HEK293T (cell line): ENCODE measurements around the gene CDHR5.

Experiments used
- CTCF ChIA-PET: fragments of 350-600 bp; formaldehyde crosslinking; extraction: SDS; loops from one replicate; lab custom pipeline; 2021; ENCODE audit warnings: antibody characterized with exemption, inconsistent platforms; lab: Yijun Ruan, JAX
- POLR2A ChIA-PET: fragments of 350-600 bp; formaldehyde crosslinking; extraction: SDS; loops from one replicate; lab custom pipeline; 2020; ENCODE audit warnings: antibody characterized with exemption, inconsistent platforms; lab: Yijun Ruan, JAX
- DNase-seq: peaks from one replicate; pipeline ENCODE4 v3.0.0; 2012; ENCODE audit warnings: mixed read lengths; ENCODE audit errors: extremely low spot score
- ARNT ChIP-seq: fragments of 450-650 bp; IDR thresholded peaks from 2 replicates; pipeline ENCODE4 v1.6.1; 2017; ENCODE audit warnings: mild to moderate bottlenecking
- BHLHE40 ChIP-seq: fragments of 450-650 bp; IDR thresholded peaks from 2 replicates; pipeline ENCODE4 v1.6.1; 2016; ENCODE audit warnings: mild to moderate bottlenecking, moderate library complexity, borderline replicate concordance
- CTBP1 ChIP-seq: fragments of 450-650 bp; IDR thresholded peaks from 2 replicates; pipeline ENCODE4 v1.6.1; 2016; ENCODE audit warnings: borderline replicate concordance
- ELF4 ChIP-seq: fragments of 450-650 bp; IDR thresholded peaks from 2 replicates; pipeline ENCODE4 v1.6.1; 2017; ENCODE audit warnings: antibody characterized with exemption
- FOXA1 ChIP-seq: fragments of 450-650 bp; IDR thresholded peaks from 2 replicates; pipeline ENCODE4 v1.6.1; 2016; ENCODE audit warnings: mild to moderate bottlenecking
- FOXK2 ChIP-seq: fragments of 450-650 bp; IDR thresholded peaks from 2 replicates; pipeline ENCODE4 v1.6.1; 2016; ENCODE audit warnings: mild to moderate bottlenecking
- FOXM1 ChIP-seq: fragments of 450-650 bp; IDR thresholded peaks from 2 replicates; pipeline ENCODE4 v1.6.1; 2017; ENCODE audit warnings: mild to moderate bottlenecking, borderline replicate concordance
- HDGF ChIP-seq: fragments of 450-650 bp; IDR thresholded peaks from 2 replicates; pipeline ENCODE4 v1.6.1; 2017; ENCODE audit warnings: antibody characterized with exemption, borderline replicate concordance
- L3MBTL2 ChIP-seq: fragments of 450-650 bp; conservative IDR thresholded peaks from 2 replicates; pipeline ENCODE4 v1.6.1; 2016; ENCODE audit warnings: mild to moderate bottlenecking
- LEF1 ChIP-seq: fragments of 450-650 bp; IDR thresholded peaks from 2 replicates; pipeline ENCODE4 v1.6.1; 2017; ENCODE audit warnings: mild to moderate bottlenecking, borderline replicate concordance
- NFRKB ChIP-seq: fragments of 450-650 bp; IDR thresholded peaks from 2 replicates; pipeline ENCODE4 v1.6.1; 2016; ENCODE audit warnings: mild to moderate bottlenecking, moderate library complexity
- PKNOX1 ChIP-seq: fragments of 450-650 bp; IDR thresholded peaks from 2 replicates; pipeline ENCODE4 v1.6.1; 2016
- SP1 ChIP-seq: fragments of 450-650 bp; IDR thresholded peaks from 2 replicates; pipeline ENCODE4 v1.6.1; 2017
- SUZ12 ChIP-seq: fragments of 450-650 bp; IDR thresholded peaks from 2 replicates; pipeline ENCODE4 v1.6.1; 2016; ENCODE audit warnings: mild to moderate bottlenecking
- TARDBP ChIP-seq: fragments of 450-650 bp; IDR thresholded peaks from 2 replicates; pipeline ENCODE4 v1.6.1; 2016
- ZNF384 ChIP-seq: fragments of 450-650 bp; IDR thresholded peaks from 2 replicates; pipeline ENCODE4 v1.6.1; 2016

Gene CDHR5

DNA sequence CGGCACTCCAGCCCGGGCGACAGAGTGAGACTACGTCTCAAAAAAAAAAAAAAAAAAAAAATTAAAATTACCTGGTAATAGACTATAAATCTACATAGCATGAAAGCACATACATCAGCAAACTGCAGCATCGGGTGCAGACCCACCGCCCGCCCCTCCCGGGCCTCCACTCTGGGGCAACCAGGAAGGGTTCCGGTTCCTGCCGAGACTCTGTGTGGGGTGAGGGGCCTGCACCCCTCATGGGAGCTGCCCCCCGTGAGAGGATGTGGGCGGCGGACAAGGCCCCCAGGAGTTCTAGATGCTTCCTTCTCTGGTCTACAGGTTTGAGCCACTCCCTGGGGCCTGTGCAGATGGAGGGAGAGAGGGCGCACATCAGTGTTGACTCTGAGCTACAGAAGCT lies 21.5 kb upstream of the CDHR5 start:
- ChIA-PET POLR2A (no interaction called here), CTCF (interaction anchor here (0.7 kb wide), 1 partner anchor 92 kb away, joined by 4 read pairs; no protein-coding TSS in a partner anchor)
- TF ChIP-seq FOXM1 (no peak), SP1 (no peak), BHLHE40 (no peak), CTBP1 (no peak), LEF1 (no peak), L3MBTL2 (no peak), NFRKB (no peak), FOXK2 (no peak), TARDBP (no peak)
- no peak for DNase-seq

DNA sequence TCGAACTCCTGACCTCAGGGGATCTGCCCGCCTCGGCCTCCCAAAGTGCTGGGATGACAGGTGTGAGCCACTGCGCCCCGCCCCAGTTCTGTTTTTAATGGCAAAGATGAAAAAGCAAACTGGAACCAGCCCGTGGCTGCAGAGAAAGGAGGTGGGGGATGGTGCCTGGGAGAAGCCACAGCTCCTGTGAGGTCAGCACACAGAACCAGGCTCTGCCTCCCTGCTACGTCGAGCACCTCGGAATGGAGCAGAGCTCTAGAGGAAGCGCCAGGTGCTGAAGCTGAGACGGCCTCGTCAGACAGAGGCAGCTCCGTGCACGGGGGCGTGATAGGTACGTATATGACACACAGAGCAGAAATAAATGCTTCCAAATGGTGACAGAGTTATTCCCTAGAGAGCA lies 20.8 kb upstream of the CDHR5 start:
- CTCF ChIA-PET: interaction anchor here (0.7 kb wide), 1 partner anchor 91 kb away, joined by 4 read pairs; no protein-coding TSS in a partner anchor

DNA sequence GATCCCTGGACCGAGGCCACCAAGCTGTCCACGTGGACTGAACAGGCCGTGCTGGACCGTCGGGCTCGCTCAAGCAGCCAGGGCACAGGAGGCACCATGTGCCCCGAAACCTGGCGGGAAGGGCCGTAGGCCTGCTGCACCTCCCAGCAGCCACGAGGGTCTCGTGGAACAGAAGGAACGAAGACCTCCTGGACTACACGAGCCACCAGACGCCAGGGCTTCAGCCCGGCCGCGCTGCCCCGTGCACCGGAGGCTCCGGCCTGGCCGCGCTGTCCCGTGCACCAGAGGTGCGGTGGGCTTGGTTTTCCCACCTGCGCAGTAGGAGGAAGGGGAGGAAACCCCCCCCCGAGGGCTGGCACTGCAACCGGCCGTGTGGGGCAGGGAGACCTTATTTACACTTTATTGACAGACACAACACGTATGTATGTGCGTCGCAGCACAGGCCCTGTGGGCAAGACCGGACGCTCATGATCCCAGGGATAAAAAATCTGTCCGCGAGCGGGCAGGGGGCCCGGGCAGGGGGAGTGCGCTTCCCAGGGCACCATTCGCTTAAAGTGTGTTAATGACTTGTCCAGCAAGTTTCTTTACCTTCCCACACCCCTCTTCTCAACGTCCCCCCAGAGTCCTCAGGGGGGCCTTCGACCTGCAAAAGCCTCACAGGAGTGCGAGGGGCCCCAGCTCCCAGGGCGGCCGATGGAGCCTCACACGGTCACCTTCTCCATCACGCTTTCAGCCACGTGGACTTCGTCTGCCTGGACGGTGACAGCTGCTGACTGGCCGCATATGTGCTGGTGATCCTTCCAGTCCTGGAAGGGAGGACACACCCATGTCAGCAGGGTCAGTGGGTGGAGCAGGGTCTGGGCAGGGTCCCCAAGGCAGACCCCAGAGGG lies 19.3 kb upstream of the CDHR5 start:
- ChIA-PET POLR2A (no interaction called here), CTCF (no interaction called here)
- no peak for DNase-seq
- TF ChIP-seq SP1 (no peak), ELF4 (no peak), PKNOX1 (no peak), FOXA1 (no peak), HDGF (no peak), FOXK2 (no peak), ZNF384 (no peak), LEF1 (no peak), TARDBP (no peak), ARNT (no peak), NFRKB (no peak), FOXM1 (no peak), BHLHE40 (no peak), SUZ12 (no peak), L3MBTL2 (no peak), CTBP1 (no peak)

More for the DNA sequence above, 20.8 kb upstream of the CDHR5 start:
- no peak for TF ChIP-seq LEF1
- no peak for TF ChIP-seq ARNT
- TF ChIP-seq HDGF: no peak
- no peak for TF ChIP-seq ZNF384
- no peak for TF ChIP-seq SUZ12
- TF ChIP-seq BHLHE40: no peak
- no peak for TF ChIP-seq FOXA1
- no peak for TF ChIP-seq TARDBP
- no peak for TF ChIP-seq PKNOX1
- no peak for TF ChIP-seq L3MBTL2
- no peak for TF ChIP-seq CTBP1
- no peak for TF ChIP-seq ELF4
- no peak for TF ChIP-seq SP1
- no peak for TF ChIP-seq NFRKB
- TF ChIP-seq FOXK2: no peak
- TF ChIP-seq FOXM1: no peak
- POLR2A ChIA-PET: no interaction called here
- DNase-seq: no peak

- DNase-seq: no peak
- POLR2A ChIA-PET: no interaction called here
- no peak for TF ChIP-seq ELF4
- no peak for TF ChIP-seq FOXM1
- TF ChIP-seq HDGF: no peak
- no peak for TF ChIP-seq TARDBP
- CTCF ChIA-PET: no interaction called here
Measured at GRCh38 chr11:643366-643765, 18.6 kb upstream of the CDHR5 start.

DNA sequence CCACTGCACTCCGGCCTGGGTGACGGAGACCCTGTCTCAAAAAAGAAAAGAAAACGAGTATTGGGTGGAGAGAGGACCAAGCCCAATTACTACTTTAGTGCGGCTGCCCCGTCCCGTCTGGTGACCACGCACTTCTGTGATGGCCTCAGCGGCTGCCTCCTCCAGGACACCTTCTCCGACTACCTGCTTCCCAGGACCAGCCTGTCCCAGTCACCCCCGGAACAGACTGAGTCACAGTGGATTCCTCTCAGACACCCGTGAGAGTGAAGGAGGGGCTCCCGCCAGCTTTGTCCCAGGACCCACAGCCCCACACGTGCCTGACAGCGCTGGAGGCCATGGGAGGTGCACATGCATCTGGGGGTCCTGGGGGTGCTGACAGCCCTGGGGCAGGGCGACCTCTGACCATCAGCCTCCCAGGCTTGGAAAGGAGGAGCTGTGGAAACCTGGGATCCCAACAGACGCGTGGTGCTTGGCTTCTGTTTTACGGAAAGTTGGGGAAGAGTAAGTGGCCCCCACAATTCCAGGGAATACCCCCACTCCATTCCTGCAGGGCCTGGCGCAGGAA lies 17.1 kb upstream of the CDHR5 start:
- TF ChIP-seq L3MBTL2: no peak
- no peak for TF ChIP-seq ARNT
- TF ChIP-seq BHLHE40: no peak
- no peak for TF ChIP-seq LEF1
- TF ChIP-seq FOXK2: no peak
- TF ChIP-seq FOXA1: no peak
- TF ChIP-seq ELF4: no peak
- TF ChIP-seq CTBP1: no peak
- TF ChIP-seq SP1: no peak
- TF ChIP-seq FOXM1: no peak
- TF ChIP-seq HDGF: no peak
- TF ChIP-seq NFRKB: no peak
- no peak for TF ChIP-seq TARDBP
- POLR2A ChIA-PET: no interaction called here
- no peak for DNase-seq
- CTCF ChIA-PET: no interaction called here
